ELF-1 (cell line): Measurements from ENCODE around the gene GPR39.

ENCODE experiments used
- DNase-seq: peaks from one replicate; pipeline ENCODE4 v3.0.0-alpha.2; 2016; ENCODE audit warnings: low read depth, low spot score

GPR39 gene

DNA sequence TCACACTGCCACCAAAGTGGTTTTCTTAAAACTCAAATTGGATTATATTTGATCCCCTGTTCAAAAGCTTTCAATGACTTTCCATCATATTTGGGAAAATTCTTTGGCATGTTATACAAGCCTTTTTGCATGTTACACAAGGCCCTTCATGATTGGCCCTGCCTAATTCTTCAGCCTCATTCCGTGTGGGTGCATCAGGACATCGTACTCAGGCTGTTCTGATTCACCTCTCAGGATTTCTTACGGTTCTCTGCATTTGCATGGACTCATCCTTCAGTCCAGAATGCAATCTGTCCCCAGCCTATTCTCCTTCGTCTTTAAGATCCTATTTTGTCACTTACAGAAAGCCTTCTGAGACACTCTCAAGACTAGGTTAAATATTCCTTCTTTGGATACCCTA is 145.6 kb downstream of the GPR39 start:
- DNase-seq = no peak

GRCh38 chr2:132564065-132564464 is 147.5 kb downstream of the GPR39 start:
- DNase-seq = no peak

DNA sequence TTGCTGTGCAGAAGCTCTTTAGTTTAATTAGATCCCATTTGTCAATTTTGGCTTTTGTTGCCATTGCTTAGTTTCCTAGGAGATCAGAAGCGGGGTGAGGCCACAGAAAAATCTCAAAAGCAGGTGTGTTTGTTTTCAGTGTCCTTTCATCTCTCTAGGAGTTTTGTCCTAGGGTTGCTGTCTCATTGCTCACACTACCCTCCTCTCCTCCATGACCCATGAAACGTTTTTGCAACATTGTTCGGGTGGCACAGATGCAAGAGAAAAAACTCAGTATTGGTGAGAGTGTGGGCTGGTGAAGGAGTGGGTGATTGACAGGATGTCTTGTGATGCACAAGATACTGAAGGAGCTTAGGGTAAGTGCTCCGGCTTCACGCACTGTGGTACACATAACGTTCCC is 149.8 kb downstream of the GPR39 start:
- DNase-seq = no peak

- no peak for DNase-seq
These were observed 151.1 kb downstream of the GPR39 start for GRCh38 chr2:132567682-132568081.

- DNase-seq = no peak
These were observed 152.1 kb downstream of the GPR39 start for GRCh38 chr2:132568656-132569055.

DNA sequence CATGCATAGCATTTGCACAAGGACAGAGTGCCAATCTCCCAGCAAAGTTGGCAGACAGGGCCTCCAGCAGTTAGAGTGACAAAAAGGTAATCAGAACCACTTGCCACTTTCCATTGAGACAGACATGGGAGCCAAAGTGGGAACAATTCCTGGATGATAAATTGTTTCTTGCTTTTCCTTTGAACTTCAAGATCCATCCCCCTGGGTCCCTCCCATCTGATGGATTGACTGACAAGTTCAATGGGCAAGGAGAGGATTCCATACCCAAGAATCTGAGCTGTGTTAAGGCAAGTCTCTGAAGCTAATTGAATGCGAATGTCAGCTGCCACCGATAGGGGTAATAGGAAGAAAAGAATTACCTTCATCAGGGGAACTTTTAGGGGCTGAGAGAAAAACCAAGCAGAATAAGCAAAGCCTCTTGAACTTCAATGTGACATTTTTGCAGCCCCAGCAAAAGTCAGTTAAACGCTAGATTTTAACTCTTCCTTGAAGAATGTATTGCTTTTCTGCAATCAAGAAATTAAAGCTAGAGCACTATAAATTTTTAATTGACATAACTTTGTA is 156.9 kb downstream of the GPR39 start:
- no peak for DNase-seq

GRCh38 chr2:132577686-132578085 is 161.1 kb downstream of the GPR39 start:
- DNase-seq = no peak

DNA sequence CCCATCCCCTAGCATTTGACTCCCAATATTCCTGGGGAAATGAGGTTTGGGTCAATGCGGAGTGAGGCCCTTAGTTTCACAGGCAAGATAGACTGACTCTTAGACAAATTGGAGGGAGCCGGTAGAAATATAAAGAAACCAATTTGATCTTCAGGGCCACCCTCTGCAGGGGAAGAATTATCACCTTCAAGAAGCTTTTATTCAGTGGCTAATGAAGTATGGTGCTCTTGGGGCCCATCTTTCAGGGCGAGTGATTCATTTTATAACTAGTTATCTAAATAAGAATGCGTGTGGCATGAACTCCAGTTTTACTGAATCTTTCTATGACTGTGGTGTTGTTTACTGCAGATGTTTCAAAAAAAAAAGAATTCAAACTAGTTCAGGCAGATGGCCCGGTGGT is 165.0 kb downstream of the GPR39 start:
- DNase-seq = no peak

- DNase-seq = no peak
These were observed 165.6 kb downstream of the GPR39 start for GRCh38 chr2:132581991-132582738.

DNA sequence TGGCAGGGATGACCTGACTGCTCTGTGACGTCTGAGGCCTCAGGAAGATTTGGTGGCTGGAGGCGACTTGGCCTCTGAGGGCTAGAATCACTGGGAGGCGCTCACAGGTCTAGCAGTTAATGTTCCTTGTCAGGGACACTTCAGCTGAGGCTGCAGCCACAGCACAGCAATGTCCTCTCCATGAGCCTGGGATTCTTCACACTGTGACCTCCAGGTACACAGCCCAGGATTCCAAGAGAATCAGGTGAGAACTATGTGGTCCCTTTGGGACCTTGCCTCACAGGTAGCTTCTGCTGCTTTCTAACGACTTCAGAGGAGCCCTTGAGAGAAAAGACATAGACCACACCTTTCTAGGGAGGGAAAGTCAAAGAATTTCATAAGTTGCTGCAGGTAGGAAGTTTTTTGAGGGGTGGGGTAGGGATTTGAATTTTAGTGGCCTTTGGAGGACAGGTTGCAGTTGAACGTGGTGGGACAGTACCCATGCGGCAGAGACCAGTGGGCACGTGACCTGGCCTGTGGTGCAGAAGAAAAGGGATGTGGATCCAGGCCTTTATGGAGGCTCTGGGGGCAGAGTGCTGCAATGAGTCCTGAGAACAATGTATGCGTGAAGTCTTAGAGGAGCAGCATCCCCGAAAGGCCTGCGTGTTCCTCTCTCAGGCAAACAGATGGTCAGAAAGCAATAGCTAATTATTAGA is 167.2 kb downstream of the GPR39 start:
- DNase-seq = no peak

DNA sequence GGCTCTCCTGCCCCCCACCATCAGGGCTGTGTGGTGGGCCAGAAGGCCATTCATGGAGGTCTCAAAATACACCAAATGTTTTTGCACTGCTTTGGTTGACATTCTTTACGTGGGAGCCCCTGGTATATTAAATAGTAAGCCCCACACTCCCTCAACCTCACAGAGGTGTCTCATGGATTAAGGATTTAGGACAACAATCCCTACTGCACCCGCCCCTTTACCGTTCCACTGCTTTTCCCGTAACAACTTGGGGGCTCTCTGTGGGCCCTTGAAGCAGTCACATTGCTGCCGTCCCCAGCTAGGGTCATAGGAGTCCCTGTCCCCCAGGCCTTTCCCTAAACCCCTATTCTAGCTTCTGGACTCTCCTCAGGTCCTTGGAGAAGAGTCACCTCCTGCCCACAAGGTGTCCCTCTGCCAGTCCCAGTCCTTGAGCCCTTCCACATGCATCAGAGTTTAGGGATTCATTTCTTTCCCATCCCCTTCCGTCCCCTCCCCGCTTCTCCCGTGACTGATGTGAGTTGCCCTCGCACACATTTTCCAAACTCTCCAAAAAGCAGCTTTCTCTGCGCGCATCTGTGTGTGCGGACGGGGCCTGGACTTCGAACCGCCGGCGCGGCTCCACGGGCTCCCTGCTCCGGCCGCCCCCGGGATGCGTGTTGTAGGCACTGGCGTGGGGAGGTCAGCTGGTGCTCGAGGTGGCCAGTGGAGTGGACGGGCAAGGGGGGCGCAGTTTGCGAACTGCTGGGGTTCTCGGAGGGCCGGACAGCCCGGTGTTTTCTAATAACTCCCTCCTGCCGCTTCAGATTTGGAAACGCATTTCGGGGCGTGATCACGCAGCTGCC is 168.6 kb downstream of the GPR39 start:
- DNase-seq = no peak

DNA sequence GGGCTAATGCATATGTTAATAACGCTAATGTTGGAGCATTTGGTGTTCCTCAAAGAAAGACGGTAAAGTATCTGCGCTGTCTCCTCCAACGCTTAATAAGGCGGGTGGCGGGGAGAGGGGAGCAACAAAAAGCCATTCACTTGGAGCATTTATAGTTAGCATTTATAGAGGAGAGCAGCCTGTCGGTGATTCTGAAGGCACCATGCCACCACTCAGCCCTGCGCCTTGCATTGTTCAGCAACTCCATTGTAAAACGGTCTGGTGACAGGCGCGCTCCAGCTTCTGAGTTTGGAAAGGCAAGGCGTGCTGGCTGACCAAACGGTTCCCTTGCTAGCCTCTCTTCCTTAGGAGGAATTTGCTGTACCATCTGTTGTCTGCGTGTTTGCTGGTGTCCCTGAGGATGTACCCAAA is 169.5 kb downstream of the GPR39 start:
- no peak for DNase-seq

DNA sequence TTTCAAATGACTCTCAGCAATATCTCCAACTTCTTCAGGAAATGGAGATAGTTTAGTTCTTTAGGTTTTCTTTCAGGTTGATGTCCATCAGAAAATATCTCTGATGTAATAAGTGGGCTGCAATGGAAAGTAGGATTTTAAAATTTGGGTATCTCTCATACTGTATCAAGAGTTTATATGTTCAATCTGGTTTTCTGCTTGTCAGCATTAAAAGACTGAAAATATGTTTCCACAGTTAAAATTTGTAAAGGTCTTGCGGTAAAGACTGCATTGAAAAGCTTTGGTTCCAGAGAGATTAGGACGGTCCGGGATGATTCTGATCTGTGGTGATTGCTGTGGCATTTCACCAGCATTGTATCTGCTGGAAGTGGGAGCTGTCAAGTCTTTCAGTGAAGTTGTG is 170.2 kb downstream of the GPR39 start:
- DNase-seq = no peak

GRCh38 chr2:132588576-132588975 is 172.0 kb downstream of the GPR39 start:
- DNase-seq = no peak

GRCh38 chr2:132589111-132589830 is 172.7 kb downstream of the GPR39 start:
- DNase-seq = no peak

GRCh38 chr2:132589966-132590365 is 173.4 kb downstream of the GPR39 start:
- no peak for DNase-seq

DNA sequence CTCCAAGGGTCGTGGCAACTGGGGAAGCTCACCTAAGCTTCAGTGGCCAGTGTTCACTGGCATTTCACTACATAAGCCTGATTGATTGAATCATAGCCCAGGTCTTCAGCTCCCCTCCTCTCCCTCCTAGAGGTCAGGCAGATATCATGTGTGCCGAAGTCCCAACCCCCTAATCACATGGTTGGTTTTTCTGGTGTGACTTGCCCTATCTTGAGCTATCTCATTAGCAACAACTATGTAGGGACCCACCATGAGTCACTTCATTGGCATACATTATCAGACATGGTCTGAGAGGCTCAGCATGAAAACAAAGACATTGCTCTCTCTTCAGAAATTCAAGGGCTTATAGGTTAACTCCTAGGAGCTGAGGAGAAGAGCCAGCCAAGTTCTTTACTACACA is 176.6 kb downstream of the GPR39 start:
- no peak for DNase-seq

DNA sequence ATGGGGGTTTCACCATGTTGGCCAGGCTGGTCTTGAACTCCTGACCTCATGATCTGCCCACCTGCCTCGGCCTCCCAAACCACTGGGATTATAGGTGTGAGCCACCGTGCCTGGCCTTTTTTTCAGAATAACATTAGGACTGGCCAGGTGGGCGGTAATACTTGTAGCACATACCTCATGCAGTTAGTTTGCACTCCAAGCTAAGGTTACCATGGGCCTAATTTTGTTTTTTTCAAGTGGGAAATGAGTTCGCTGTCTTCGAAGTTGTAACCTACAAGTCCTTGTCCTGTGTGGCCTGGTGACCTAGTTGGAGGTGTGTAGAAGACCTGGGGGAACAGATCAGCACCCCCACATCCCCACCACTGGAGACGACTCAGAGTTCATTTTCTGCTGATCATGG is 178.6 kb downstream of the GPR39 start:
- DNase-seq = no peak

DNA sequence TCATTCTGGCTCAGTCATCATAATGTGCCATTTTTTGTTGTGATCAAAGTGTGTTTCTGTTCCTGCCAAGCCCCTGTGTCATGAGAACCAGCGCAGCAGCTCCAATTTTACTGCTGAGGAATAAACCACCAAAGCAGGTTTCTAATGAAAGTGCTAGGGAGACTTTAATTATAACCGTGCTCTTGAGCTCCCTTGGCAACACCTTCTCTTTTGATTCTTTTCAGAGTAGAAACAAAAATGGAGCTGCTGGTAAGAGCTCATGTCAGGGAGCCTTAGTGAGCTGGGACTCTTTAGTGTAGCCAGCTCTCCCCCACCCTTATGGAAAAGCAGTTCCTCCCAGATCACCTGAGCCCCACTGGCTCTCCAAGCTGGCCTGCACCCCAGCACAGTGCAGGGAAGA is 179.1 kb downstream of the GPR39 start:
- DNase-seq = no peak

DNA sequence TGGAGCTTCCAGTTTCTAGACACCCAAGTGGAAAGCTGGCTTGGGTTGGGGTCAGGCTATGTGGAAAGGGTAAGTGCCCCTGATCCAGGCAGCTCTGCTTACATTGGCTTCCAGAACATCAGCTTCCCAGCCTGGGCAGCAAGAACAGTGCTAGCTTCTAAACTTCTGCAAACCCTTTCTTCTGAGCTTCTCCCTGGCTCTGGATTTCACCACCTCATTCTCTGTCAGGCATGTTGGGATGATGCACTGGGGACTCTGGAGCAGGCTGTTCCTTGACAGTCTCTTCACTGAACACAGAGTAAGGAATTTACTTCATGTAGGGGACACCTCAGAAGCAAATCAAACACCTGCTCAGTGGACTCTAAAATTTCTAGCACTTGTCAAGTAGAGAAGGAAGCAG is 180.6 kb downstream of the GPR39 start:
- no peak for DNase-seq

GRCh38 chr2:132597831-132598230 is 181.2 kb downstream of the GPR39 start:
- no peak for DNase-seq

GRCh38 chr2:132598536-132598935 is 181.9 kb downstream of the GPR39 start:
- DNase-seq = no peak
